Liver (tissue), 2 donors: ENCODE measurements around the gene EXPH5.

ENCODE experiments used
- HNF4A ChIP-seq, 2 donors: conservative IDR thresholded peaks; 2 replicates each; pipeline ENCODE4 v1.6.1; 2016; ENCODE audit warnings: antibody characterized with exemption in 2 of 2, mild to moderate bottlenecking in 2 of 2
- SP1 ChIP-seq: IDR thresholded peaks from 2 replicates; pipeline ENCODE4 v1.6.1; 2018; ENCODE audit warnings: antibody characterized with exemption, mild to moderate bottlenecking
- donor health status: healthy.

GRCh38 chr11:108558222-108558621 is 35.3 kb downstream of the EXPH5 start:
- TF ChIP-seq HNF4A (conservative IDR thresholded peaks at IDR 0.05) (no peak), SP1 (no peak)
